ENCODE data around the gene TCEANC.

Gene TCEANC

DNA sequence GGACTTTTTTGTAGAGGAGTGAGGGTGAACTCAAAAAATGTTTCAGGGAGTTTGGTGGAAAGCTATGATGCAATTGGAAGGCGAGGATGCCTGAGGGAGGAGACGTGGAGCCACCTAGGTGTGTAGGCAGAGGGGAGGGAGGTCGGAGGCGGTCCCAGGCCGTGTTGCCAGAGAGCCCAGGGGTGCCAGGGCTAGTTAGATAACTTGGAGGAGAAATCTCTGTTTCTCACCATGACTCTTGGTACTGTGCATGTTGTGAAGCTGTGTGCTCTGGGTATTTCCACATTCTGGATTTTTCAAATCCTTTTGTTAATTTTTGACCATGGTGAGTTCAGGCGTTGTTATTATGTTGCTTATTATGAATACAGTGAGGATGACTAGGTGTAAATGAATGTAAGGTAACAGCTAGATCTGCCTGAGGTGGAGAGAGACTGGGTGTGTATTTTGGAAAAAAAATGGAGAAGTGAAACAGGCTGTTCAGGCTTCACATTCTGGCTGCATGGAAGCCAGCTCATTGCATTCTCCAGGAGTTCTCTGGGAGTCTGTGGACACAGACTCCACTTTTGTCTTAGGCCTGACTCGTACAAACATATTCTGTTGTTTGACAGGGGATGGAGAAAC, 40.5 kb downstream of the TCEANC start:
- no peak for DNase-seq

- no peak for DNase-seq
Observed at GRCh38 chrX:13694359-13694758, 41.4 kb downstream of the TCEANC start.

DNA sequence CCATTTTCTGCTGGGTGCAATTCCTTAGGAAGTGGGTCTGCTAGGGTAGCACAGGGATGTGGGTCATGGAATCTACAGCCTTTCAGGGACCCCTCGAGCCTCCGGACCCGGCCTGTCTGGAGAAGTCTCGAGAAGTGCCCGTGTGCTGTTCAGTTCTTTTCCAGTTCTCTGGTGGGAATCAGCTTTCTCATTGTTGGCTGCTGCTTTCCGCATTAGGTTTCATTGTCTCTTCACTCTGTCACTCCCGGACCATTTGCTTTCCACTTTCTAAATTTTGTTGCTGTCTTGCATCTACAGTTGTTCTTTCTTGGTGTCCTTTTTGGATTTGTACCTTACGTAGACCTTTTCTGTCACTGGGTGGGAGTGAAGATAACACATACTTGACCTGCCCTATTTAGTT, 42.0 kb downstream of the TCEANC start:
- DNase-seq: no peak

GRCh38 chrX:13695601-13696115, 42.7 kb downstream of the TCEANC start:
- no peak for DNase-seq

GRCh38 chrX:13697455-13697854, 44.5 kb downstream of the TCEANC start:
- DNase-seq: no peak

- DNase-seq: no peak
Observed at GRCh38 chrX:13697976-13698375, 45.0 kb downstream of the TCEANC start.

DNA sequence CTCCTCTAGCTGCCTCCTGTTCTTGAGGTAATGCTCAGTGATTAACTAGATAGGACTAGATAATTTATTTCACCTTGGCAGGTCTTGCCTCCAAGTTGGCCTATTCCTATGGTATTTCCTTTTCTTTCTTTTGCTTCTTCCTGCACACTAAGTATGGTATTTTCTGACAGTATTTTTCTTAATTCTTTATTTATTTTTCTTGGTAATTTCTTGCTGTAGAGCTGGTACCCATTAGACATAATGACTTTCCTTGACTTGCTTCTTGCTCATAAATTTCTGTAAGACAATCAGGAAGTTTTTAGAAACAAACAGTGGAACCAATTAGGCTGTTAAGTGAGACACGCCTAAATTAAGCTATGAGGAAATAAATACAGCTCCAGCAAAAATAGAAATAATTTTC, 45.5 kb downstream of the TCEANC start:
- DNase-seq: no peak

DNA sequence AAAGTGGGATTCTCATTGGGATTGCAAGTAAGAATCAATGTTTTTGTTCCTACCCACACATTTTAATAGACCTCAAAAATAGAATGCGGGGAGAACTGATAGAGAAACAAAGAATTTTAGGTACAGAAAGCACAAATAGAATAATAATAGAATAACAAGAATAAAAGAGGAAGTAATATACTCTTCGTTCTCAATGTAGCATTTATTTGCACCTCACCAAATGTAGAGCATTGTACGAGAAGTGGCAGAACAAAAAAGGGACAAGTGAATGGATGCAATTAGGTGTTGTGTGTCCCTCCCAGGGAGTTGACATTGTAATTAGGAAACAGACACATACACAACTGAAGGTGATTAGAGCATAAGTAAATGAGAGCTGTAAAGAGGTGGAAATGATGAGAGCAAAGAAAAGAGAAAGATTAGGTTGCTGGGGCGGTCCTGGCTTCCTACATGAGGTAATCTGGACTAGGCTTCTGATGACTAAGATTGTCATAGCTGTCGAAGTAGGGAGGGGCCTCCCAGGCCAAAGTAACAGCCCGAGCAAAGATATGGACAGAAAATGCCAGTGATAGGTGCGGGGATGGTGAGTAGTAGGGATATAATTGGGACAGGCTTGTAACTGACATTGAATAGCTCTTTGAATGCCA, 46.4 kb downstream of the TCEANC start:
- no peak for DNase-seq

- DNase-seq: no peak
Observed at GRCh38 chrX:13700380-13700779, 47.4 kb downstream of the TCEANC start.

DNA sequence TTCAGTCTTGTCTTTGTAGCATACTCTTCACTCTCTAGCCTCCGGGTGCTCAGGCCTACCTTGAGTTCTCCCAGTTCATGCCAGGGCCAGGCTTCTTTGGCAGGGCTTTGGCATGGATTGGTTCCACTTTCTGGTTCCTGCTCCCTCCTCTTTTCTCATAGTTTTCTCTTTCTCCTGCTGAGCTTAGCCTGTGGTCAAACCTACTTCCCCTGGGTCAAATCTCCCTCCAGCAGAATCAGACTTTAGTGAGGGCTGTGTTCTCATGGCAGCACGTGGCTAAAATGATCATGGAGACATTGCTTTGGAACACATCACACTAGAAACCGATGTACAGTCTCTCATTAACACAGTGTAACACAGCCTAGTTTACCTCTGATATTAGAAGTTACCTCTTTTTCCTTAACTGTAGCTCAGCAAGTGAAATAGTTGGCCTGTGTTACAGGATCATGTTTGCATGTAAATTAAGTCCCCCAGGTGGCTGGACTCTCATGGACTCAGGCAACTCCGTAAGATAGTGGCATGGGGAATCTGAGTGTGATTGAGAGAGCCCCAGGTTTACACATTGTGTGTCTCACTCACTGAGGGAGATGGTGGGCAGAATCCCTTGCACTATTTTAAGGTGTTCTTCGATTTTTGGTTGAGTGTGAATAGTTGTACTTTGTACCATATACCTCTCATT, 49.3 kb downstream of the TCEANC start:
- no peak for DNase-seq

DNA sequence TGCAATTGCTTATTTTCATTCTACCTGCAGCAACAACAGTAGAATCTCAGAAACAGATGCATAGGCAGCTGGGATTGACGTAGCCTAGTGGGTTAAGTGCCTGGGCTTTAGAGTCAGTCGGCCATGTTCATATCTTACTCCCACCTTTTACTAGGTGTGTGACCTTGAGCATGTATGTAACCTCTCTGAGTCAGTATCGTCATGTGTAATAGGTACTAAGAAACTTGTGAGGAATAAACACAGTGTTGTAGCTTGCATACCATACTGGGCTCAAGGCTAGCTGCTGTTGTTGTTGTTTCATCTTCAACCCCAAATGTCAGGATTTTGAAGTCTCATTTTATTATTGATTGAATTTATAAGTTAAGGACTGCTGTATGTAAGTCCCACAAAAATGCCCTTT, 50.2 kb downstream of the TCEANC start:
- DNase-seq: no peak

DNA sequence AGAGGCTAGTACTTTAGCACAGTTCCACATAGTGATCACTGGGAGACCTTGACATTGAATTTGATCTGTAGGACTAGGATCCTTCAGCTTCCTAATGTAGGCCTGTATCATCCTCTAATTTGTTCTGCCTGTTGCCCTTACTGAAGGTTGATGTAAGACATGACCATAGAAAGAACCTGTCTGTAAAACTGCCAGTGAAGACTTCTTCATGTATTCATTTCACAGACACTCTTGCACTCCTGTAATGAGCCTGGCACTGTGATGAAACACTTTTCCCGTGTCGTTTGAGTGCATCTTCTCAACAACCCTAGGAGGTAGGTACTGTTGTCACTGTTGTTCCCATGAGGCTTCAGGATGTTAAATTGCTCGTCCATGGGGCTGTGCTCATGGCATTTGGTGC, 50.6 kb downstream of the TCEANC start:
- no peak for DNase-seq

DNA sequence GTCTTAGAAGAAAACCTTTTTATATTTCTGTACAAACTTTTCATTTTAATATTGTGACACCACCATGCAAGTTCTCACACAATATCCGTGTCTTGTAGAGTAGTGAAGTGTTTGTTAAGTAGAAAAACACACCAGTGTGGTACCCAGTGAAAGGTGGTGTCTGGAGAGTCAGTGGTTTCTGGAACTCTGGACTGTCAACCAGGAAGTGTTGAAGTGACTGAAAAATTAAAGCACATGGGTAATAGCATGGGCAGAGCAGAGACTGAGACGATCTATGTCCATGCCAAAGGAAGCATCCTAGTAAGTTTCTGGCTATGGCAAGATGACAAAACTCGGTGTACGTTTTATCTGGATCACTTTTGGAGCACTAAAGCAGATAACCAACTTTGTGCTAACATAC, 58.2 kb downstream of the TCEANC start:
- DNase-seq: no peak
